Activated CD4-positive, alpha-beta T cell treated with anti-CD3 and anti-CD28 coated beads, Interleukin-10, Interleukin-2, amounts not matched to agents 100 ng/mL and 50 ng/mL, durations not matched to agents 16 hours and 8 hours (primary cell): ENCODE results near the gene LRPAP1.

ENCODE experiments used
- DNase-seq: peaks from one replicate; pipeline ENCODE4 v3.0.0-alpha.2; 2020

The LRPAP1 gene

GRCh38 chr4:3498901-3499510 is 33.2 kb downstream of the LRPAP1 start:
- DNase-seq, result no peak

GRCh38 chr4:3498407-3498806 is 33.8 kb downstream of the LRPAP1 start:
- no peak for DNase-seq

GRCh38 chr4:3497523-3498389 is 34.5 kb downstream of the LRPAP1 start:
- DNase-seq, result no peak

- no peak for DNase-seq
Measured at GRCh38 chr4:3497095-3497494, 35.1 kb downstream of the LRPAP1 start.

GRCh38 chr4:3496021-3496420 is 36.2 kb downstream of the LRPAP1 start:
- no peak for DNase-seq

GRCh38 chr4:3495204-3495975 is 36.8 kb downstream of the LRPAP1 start:
- DNase-seq, result no peak

- DNase-seq, result no peak
Measured at GRCh38 chr4:3494462-3494871, 37.8 kb downstream of the LRPAP1 start.

GRCh38 chr4:3493720-3494461 is 38.3 kb downstream of the LRPAP1 start:
- no peak for DNase-seq

GRCh38 chr4:3492741-3493719 is 39.2 kb downstream of the LRPAP1 start:
- DNase-seq, result no peak

GRCh38 chr4:3491681-3492405 is 40.4 kb downstream of the LRPAP1 start:
- no peak for DNase-seq

- DNase-seq, result no peak
Measured at GRCh38 chr4:3489451-3489962, 42.7 kb downstream of the LRPAP1 start.

GRCh38 chr4:3488820-3489219 is 43.4 kb downstream of the LRPAP1 start:
- DNase-seq, result no peak

GRCh38 chr4:3487861-3488260 is 44.4 kb downstream of the LRPAP1 start:
- no peak for DNase-seq

- no peak for DNase-seq
Measured at GRCh38 chr4:3486541-3487540, 45.4 kb downstream of the LRPAP1 start.

GRCh38 chr4:3485886-3486540 is 46.2 kb downstream of the LRPAP1 start:
- DNase-seq, result no peak

GRCh38 chr4:3485011-3485791 is 47.0 kb downstream of the LRPAP1 start:
- no peak for DNase-seq

- DNase-seq, result no peak
Measured at GRCh38 chr4:3484057-3484973, 47.9 kb downstream of the LRPAP1 start.
